ENCODE results near the gene VAC14.

VAC14 gene

DNA sequence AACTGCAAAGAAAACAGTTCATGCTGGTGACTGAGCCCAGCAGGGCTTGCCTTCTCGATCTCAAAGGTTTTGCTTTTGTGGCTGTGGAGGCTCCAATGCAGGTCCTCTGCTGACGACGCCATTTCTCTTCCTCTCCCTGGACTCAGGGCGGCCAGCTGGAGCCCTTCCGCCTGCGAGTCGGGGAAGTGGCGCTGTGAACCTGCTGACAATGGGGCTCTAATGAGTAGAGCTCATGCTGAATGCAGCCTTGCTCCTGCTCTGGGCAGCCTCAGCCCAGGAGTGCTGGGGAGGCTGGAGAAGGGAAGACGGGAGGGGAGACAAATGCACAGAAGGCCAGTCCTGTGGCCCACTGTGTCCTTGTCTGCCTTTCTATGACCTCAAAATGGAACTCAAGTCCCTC lies 43.8 kb downstream of the VAC14 start:
- Histone ChIP-seq H3K27ac (replicated peaks) (no peak overlapping the region), H3K4me3 (replicated peaks; ENCODE audit: insufficient read depth, low read length) (no peak overlapping the region), H3K27me3 (ENCODE audit: insufficient read depth, poor library complexity, severe bottlenecking) (no peaks in the 10 kb centered on the region)
- no peak for TF ChIP-seq SPI1 (IDR thresholded peaks at IDR 0.05; ENCODE audit: borderline replicate concordance, low read depth)
- TF ChIP-seq, protein P1, sequence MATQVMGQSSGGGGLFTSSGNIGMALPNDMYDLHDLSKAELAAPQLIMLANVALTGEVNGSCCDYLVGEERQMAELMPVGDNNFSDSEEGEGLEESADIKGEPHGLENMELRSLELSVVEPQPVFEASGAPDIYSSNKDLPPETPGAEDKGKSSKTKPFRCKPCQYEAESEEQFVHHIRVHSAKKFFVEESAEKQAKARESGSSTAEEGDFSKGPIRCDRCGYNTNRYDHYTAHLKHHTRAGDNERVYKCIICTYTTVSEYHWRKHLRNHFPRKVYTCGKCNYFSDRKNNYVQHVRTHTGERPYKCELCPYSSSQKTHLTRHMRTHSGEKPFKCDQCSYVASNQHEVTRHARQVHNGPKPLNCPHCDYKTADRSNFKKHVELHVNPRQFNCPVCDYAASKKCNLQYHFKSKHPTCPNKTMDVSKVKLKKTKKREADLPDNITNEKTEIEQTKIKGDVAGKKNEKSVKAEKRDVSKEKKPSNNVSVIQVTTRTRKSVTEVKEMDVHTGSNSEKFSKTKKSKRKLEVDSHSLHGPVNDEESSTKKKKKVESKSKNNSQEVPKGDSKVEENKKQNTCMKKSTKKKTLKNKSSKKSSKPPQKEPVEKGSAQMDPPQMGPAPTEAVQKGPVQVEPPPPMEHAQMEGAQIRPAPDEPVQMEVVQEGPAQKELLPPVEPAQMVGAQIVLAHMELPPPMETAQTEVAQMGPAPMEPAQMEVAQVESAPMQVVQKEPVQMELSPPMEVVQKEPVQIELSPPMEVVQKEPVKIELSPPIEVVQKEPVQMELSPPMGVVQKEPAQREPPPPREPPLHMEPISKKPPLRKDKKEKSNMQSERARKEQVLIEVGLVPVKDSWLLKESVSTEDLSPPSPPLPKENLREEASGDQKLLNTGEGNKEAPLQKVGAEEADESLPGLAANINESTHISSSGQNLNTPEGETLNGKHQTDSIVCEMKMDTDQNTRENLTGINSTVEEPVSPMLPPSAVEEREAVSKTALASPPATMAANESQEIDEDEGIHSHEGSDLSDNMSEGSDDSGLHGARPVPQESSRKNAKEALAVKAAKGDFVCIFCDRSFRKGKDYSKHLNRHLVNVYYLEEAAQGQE (IDR thresholded peaks at IDR 0.05; ENCODE audit: insufficient replicate concordance, low read depth), result no peak
- TF ChIP-seq GABPA (IDR thresholded peaks at IDR 0.05; ENCODE audit: low read depth), result no peak
- no peak for TF ChIP-seq CTCF (IDR thresholded peaks at IDR 0.05; ENCODE audit: insufficient read depth, low read length)
- no peak for TF ChIP-seq POLR2AphosphoS5 (IDR thresholded peaks at IDR 0.05; ENCODE audit: low read depth)
- no peak for DNase-seq (ENCODE audit: low read depth in 1 of 2, low spot score in 1 of 2)

- H3K27ac ChIP-seq (replicated peaks), result no peak overlapping the region
- TF ChIP-seq SPI1 (IDR thresholded peaks at IDR 0.05; ENCODE audit: borderline replicate concordance, low read depth) (no peak), POLR2AphosphoS5 (IDR thresholded peaks at IDR 0.05; ENCODE audit: low read depth) (no peak), CTCF (IDR thresholded peaks at IDR 0.05; ENCODE audit: insufficient read depth, low read length) (no peak), GABPA (IDR thresholded peaks at IDR 0.05; ENCODE audit: low read depth) (no peak)
- TF ChIP-seq, protein P1 (IDR thresholded peaks at IDR 0.05; ENCODE audit: insufficient replicate concordance, low read depth), result no peak
- H3K27me3 ChIP-seq (ENCODE audit: insufficient read depth, poor library complexity, severe bottlenecking), result no peaks in the 10 kb centered on the region
- no peak overlapping the region for H3K4me3 ChIP-seq (replicated peaks; ENCODE audit: insufficient read depth, low read length)
- DNase-seq (ENCODE audit: low read depth in 1 of 2, low spot score in 1 of 2), result no peak
Observed at GRCh38 chr16:70756071-70756470, 44.9 kb downstream of the VAC14 start.

GRCh38 chr16:70754851-70755600 lies 45.9 kb downstream of the VAC14 start:
- no peak for DNase-seq (ENCODE audit: low read depth in 1 of 2, low spot score in 1 of 2)
- H3K27ac ChIP-seq (replicated peaks), result no peak overlapping the region
- TF ChIP-seq GABPA (IDR thresholded peaks at IDR 0.05; ENCODE audit: low read depth) (no peak), POLR2AphosphoS5 (IDR thresholded peaks at IDR 0.05; ENCODE audit: low read depth) (no peak), CTCF (IDR thresholded peaks at IDR 0.05; ENCODE audit: insufficient read depth, low read length) (no peak), SPI1 (IDR thresholded peaks at IDR 0.05; ENCODE audit: borderline replicate concordance, low read depth) (no peak)
- TF ChIP-seq, protein P1 (IDR thresholded peaks at IDR 0.05; ENCODE audit: insufficient replicate concordance, low read depth), result no peak
- H3K27me3 ChIP-seq (ENCODE audit: insufficient read depth, poor library complexity, severe bottlenecking), result no peaks in the 10 kb centered on the region
- no peak overlapping the region for H3K4me3 ChIP-seq (replicated peaks; ENCODE audit: insufficient read depth, low read length)
